SK-N-SH (cell line): ENCODE results near the gene STRN.
A peak's percentile ranks its signal among the peaks of the same experiment; 100 is the strongest.

Experiments used
- ELF1 ChIP-seq: IDR thresholded peaks from 2 replicates; pipeline ENCODE4 v1.4.0; 2012
- RAD21 ChIP-seq: IDR thresholded peaks from 2 replicates; pipeline ENCODE4 v1.6.1; 2012; ENCODE audit warnings: mild to moderate bottlenecking, low read length
- TF ChIP-seq, protein P1 (sequence below): fragments of 200-600 bp; sonication (generic); IDR thresholded peaks from 2 replicates; pipeline ENCODE4 v1.6.1; 2017; ENCODE audit warnings: antibody characterized with exemption, mild to moderate bottlenecking, moderate library complexity
- TF ChIP-seq, protein P2 (sequence below): IDR thresholded peaks from 2 replicates; pipeline ENCODE4; 2012

DNA sequence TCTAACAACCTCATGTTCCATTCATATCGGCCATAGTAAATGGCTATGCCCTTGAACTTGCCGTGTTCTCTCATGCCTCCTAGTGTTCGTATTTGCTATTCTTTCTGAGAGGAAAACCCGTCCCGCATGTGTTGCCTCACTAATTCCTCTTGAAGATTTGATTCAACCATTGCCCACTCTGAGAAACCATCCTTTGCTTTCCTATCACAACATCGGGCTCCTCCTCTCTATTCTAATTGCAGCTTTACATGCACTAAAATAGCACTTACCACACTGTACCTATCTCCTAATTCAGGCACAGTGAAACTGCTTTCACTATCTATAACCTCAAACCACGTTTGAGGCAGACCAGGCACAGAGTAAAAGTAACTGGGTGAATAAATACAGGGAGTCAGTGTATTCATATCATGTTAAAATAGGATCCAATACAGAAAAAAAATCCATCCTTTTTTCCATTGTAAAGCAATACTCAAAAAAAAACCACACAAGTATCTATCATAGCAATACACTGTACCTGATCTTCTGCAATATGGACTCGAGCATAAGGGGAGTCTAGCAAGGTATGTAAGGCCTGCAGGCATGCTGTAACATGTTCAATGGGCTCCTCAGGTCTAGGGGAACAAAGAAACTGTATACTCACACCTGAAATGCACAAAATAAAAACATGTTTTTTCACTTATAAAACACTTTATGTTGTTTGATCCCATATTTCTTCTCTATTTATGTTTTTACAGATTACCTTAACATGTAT lies 39.0 kb upstream of the STRN start:
- TF ChIP-seq, protein P1, sequence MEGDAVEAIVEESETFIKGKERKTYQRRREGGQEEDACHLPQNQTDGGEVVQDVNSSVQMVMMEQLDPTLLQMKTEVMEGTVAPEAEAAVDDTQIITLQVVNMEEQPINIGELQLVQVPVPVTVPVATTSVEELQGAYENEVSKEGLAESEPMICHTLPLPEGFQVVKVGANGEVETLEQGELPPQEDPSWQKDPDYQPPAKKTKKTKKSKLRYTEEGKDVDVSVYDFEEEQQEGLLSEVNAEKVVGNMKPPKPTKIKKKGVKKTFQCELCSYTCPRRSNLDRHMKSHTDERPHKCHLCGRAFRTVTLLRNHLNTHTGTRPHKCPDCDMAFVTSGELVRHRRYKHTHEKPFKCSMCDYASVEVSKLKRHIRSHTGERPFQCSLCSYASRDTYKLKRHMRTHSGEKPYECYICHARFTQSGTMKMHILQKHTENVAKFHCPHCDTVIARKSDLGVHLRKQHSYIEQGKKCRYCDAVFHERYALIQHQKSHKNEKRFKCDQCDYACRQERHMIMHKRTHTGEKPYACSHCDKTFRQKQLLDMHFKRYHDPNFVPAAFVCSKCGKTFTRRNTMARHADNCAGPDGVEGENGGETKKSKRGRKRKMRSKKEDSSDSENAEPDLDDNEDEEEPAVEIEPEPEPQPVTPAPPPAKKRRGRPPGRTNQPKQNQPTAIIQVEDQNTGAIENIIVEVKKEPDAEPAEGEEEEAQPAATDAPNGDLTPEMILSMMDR = peak; percentile 54
- TF ChIP-seq RAD21 (peak; percentile 73), ELF1 (no peak)
- TF ChIP-seq, protein P2, sequence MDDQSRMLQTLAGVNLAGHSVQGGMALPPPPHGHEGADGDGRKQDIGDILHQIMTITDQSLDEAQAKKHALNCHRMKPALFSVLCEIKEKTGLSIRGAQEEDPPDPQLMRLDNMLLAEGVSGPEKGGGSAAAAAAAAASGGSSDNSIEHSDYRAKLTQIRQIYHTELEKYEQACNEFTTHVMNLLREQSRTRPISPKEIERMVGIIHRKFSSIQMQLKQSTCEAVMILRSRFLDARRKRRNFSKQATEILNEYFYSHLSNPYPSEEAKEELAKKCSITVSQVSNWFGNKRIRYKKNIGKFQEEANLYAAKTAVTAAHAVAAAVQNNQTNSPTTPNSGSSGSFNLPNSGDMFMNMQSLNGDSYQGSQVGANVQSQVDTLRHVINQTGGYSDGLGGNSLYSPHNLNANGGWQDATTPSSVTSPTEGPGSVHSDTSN = no peak
